Neuronal stem cell (in vitro differentiated cells): Measurements from ENCODE around the gene GTF3C1.

Experiments used
- DNase-seq: peaks from one replicate; pipeline ENCODE4 v3.0.0-alpha.2; 2013; ENCODE audit warnings: low spot score
- H2AFZ ChIP-seq: one replicate; pipeline ENCODE4 v1.6.1; 2013; ENCODE audit warnings: mild to moderate bottlenecking, low read length, inconsistent platforms
- H2AK5ac ChIP-seq: 2 replicates; pipeline ENCODE4 v1.6.1; 2013; ENCODE audit warnings: low read depth, mild to moderate bottlenecking, inconsistent platforms, low read length, moderate library complexity, mixed read lengths
- H2BK120ac ChIP-seq: 2 replicates; pipeline ENCODE4 v1.6.1; 2013; ENCODE audit warnings: low read depth, mild to moderate bottlenecking, inconsistent platforms, low read length, moderate library complexity, mixed read lengths
- H2BK12ac ChIP-seq: one replicate; pipeline ENCODE4 v1.6.1; 2013; ENCODE audit warnings: low read length, inconsistent platforms
- H2BK15ac ChIP-seq: 2 replicates; pipeline ENCODE4 v1.6.1; 2013; ENCODE audit warnings: mild to moderate bottlenecking, low read length, inconsistent platforms, mixed read lengths
- H2BK5ac ChIP-seq: one replicate; pipeline ENCODE4 v1.6.1; 2013; ENCODE audit warnings: inconsistent platforms, mild to moderate bottlenecking, low read length, moderate library complexity
- H3K14ac ChIP-seq: one replicate; pipeline ENCODE4 v1.6.1; 2013; ENCODE audit warnings: low read length, inconsistent platforms
- H3K18ac ChIP-seq: 2 replicates; pipeline ENCODE4 v1.6.1; 2013; ENCODE audit warnings: low read length, inconsistent platforms
- H3K23ac ChIP-seq: 2 replicates; pipeline ENCODE4 v1.6.1; 2013; ENCODE audit warnings: low read depth, mild to moderate bottlenecking, mixed read lengths, low read length, inconsistent platforms; ENCODE audit not compliant: poor library complexity
- H3K27ac ChIP-seq: replicated peaks from 3 replicates; pipeline ENCODE4 v1.5.1; 2013; ENCODE audit warnings: low read length, inconsistent platforms
- H3K27me3 ChIP-seq, 3 experiments: 2 replicates each; pipeline ENCODE4 v1.6.1; 2013; ENCODE audit warnings: low read length in 3 of 3, mild to moderate bottlenecking in 2 of 3, inconsistent platforms in 1 of 3, low read depth in 1 of 3, mixed read lengths in 1 of 3, moderate library complexity in 1 of 3; ENCODE audit not compliant: control insufficient read depth in 3 of 3, insufficient read depth in 3 of 3
- H3K36me3 ChIP-seq, 2 donors: replicated peaks in 1 of 2; 2 replicates each; pipeline ENCODE4 v1.6.1; 2013; ENCODE audit warnings: low read length in 2 of 2; ENCODE audit not compliant: control insufficient read depth in 2 of 2, insufficient read depth in 2 of 2
- H3K4ac ChIP-seq: 2 replicates; pipeline ENCODE4 v1.6.1; 2013; ENCODE audit warnings: inconsistent platforms, mild to moderate bottlenecking, low read length, moderate library complexity
- H3K4me1 ChIP-seq, 2 donors: 1 replicate in 1 of 2; 2 replicates in 1 of 2; pipeline ENCODE4 v1.6.1; 2013; ENCODE audit warnings: low read length in 2 of 2, low read depth in 1 of 2; ENCODE audit not compliant: control insufficient read depth in 2 of 2, insufficient read depth in 1 of 2
- H3K4me2 ChIP-seq: one replicate; pipeline ENCODE4 v1.6.1; 2013; ENCODE audit warnings: mild to moderate bottlenecking, low read length, inconsistent platforms; ENCODE audit not compliant: insufficient read depth, poor library complexity, severe bottlenecking
- H3K4me3 ChIP-seq, 2 donors: 2 replicates each; pipeline ENCODE4 v1.5.1; 2013; ENCODE audit warnings: low read length in 2 of 2, mild to moderate bottlenecking in 2 of 2, inconsistent platforms in 1 of 2, moderate library complexity in 1 of 2
- H3K79me1 ChIP-seq: one replicate; pipeline ENCODE4 v1.6.1; 2013; ENCODE audit warnings: low read depth, mild to moderate bottlenecking, inconsistent platforms, low read length, moderate library complexity
- H3K9ac ChIP-seq: one replicate; pipeline ENCODE4 v1.6.1; 2013; ENCODE audit warnings: mild to moderate bottlenecking, low read depth, low read length, inconsistent platforms; ENCODE audit not compliant: poor library complexity
- H3K9me3 ChIP-seq, 2 donors: replicated peaks in 1 of 2; 2 replicates each; pipeline versions ENCODE3 to v1.6.1; 2013; ENCODE audit warnings: low read length in 2 of 2, mild to moderate bottlenecking in 2 of 2, inconsistent platforms in 1 of 2, low read depth in 1 of 2, mixed read lengths in 1 of 2, moderate library complexity in 1 of 2; ENCODE audit not compliant: control insufficient read depth in 2 of 2, insufficient read depth in 1 of 2
- H4K8ac ChIP-seq: one replicate; pipeline ENCODE4 v1.6.1; 2013; ENCODE audit warnings: low read depth, mild to moderate bottlenecking, inconsistent platforms, low read length, moderate library complexity
- H4K91ac ChIP-seq: one replicate; pipeline ENCODE4 v1.6.1; 2013; ENCODE audit warnings: low read length, low read depth, mild to moderate bottlenecking, inconsistent platforms; ENCODE audit not compliant: poor library complexity
- WGBS, 2 donors: extraction: QIAGEN DNeasy Blood & Tissue Kit; methylation state at CpG; one replicate each; pipeline ENCODE4 v1.1.7; 2013; ENCODE audit warnings: missing lambda C conversion rate in 2 of 2, mixed read lengths in 1 of 2; ENCODE audit not compliant: insufficient read length in 2 of 2, insufficient replicate concordance in 1 of 2; ENCODE audit errors: extremely low coverage in 2 of 2; 5-methylcytosine and 5-hydroxymethylcytosine counted together

GTF3C1 gene

DNA sequence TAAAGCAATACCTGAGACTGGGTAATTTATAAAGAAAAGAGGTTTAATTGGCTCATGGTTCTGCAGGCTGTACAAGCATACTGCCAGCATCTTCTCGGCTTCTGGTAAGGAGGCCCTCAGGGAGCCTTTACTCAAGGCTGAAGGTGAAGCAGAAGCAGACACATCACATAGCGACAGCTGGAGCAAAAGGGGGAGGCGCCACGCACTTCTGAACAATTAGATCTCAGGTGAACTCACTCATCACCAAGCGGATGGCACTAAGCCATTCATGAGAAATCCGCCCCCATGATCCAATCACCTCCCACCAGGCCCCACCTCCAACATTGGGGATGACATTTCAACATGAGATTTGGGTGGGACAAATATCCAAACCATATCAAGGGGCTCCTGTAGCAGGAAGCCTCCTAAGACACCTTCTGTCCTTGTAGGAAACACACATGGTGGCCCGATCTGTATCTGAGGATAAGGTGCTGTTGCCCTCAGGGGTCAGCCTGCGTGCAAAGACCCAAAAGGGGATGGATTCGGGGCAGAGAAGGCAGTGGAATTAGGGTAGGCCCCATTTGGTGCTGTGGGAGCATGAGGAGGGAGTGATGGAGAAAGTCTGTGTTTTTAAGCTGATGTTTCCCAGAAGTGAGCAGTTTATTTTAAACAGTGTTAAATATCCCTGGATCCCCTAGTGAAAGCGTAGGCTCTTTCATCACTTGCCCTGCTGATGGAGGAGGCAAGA lies 124.8 kb downstream of the GTF3C1 start:
- H3K9ac ChIP-seq = no peak overlapping the region
- no peaks in the 10 kb centered on the region for H3K27me3 ChIP-seq
- H3K14ac ChIP-seq = no peak overlapping the region
- H3K27ac ChIP-seq = no peak overlapping the region
- DNase-seq = no peak
- no CpG with 5 or more reads among the region's 10 CpGs for WGBS, 2 donors
- H3K4me1 ChIP-seq = no peaks in the 10 kb centered on the region
- no peak overlapping the region for H2BK12ac ChIP-seq
- H3K9me3 ChIP-seq = peaks cover 0 to 5% of the 10 kb centered on the region in 2 donors
- H3K79me1 ChIP-seq = no peaks in the 10 kb centered on the region
- no peak overlapping the region for H2AK5ac ChIP-seq
- no peak overlapping the region for H3K18ac ChIP-seq
- H2BK5ac ChIP-seq = no peak overlapping the region
- H3K4ac ChIP-seq = no peak overlapping the region
- H3K4me3 ChIP-seq = no peak overlapping the region
- no peak overlapping the region for H3K4me2 ChIP-seq
- H3K36me3 ChIP-seq = no peaks in the 10 kb centered on the region
- no peak overlapping the region for H2BK15ac ChIP-seq
- no peak overlapping the region for H4K91ac ChIP-seq
- no peak overlapping the region for H3K23ac ChIP-seq
- no peak overlapping the region for H4K8ac ChIP-seq
- no peak overlapping the region for H2BK120ac ChIP-seq
- no peak overlapping the region for H2AFZ ChIP-seq

DNA sequence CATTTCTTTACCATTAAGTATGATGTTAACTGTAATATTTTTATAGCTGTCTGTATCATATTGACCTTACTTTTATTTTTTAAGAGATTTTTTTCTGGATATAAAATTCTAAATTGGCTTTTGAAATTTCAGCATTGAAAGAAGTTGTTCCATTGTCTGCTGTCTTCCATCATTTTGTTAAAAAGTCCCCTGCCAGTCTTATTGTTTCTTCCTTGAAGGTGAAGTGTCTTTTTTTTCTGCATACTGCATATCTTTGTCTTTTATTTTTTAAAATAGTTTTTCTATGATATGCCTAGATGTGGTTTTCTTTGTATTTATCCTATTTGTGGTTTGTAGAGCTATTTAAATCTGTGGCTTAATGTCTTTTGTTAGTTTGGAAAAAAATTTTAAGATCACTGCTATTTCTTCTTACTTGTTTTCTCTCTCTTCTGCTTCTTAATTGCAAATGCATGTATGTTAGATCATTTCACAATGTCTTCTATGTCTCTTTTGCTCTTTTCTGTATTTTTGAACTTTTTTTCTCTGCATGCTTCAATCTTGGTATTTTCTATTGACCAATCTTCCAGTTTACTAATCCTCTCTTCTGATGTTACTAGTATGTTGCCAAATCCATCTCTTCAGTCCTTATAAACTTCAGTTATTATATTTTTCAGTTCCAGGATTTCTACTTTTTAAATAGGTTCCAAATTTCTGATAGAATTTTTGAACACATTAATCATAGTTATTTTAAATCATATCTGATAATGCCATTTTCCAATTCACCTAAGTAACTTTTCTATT lies 127.6 kb downstream of the GTF3C1 start:
- H4K91ac ChIP-seq = no peak overlapping the region
- H3K9me3 ChIP-seq = peaks cover 0 to 5% of the 10 kb centered on the region in 2 donors
- H3K27ac ChIP-seq = no peak overlapping the region
- H3K9ac ChIP-seq = no peak overlapping the region
- H3K36me3 ChIP-seq = no peaks in the 10 kb centered on the region
- no peaks in the 10 kb centered on the region for H3K79me1 ChIP-seq
- H2BK120ac ChIP-seq = no peak overlapping the region
- H3K23ac ChIP-seq = no peak overlapping the region
- H2BK5ac ChIP-seq = no peak overlapping the region
- H3K18ac ChIP-seq = no peak overlapping the region
- no peaks in the 10 kb centered on the region for H3K27me3 ChIP-seq
- H2BK12ac ChIP-seq = no peak overlapping the region
- no peaks in the 10 kb centered on the region for H3K4me1 ChIP-seq
- no peak for DNase-seq
- no peak overlapping the region for H3K14ac ChIP-seq
- no peak overlapping the region for H3K4me3 ChIP-seq
- no peak overlapping the region for H3K4ac ChIP-seq
- no peak overlapping the region for H2AFZ ChIP-seq
- H2AK5ac ChIP-seq = no peak overlapping the region
- H4K8ac ChIP-seq = no peak overlapping the region
- H3K4me2 ChIP-seq = no peak overlapping the region
- no peak overlapping the region for H2BK15ac ChIP-seq

DNA sequence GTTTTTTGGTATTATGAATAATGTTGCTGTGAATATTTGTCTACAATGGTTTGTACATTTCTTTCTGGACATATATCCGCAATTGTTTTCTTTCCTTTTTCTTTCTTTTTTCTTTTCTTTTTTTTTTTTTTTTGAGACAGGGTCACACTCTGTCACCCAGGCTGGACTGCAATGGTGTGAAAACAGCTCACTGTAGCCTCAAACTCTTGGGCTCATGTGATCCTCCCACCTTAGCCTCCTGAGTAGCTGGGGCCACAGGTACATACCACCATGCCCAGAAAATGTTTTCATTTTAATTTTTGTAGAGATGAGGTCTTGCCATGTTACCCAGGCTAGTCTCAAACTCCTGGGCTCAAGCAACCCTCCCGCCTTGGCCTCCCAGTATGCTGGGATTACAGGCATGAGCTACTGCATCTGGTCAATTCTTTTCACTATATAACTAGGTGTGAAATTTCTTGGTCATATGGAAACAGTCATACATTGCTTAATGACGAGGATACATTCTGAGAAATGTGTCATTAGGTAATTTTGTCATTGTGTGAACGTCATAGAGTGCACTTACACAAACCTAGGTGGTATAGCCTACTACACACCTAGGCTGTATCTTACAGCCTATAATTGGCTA lies 132.6 kb downstream of the GTF3C1 start:
- H3K36me3 ChIP-seq = no peaks in the 10 kb centered on the region
- H3K4me3 ChIP-seq = no peak overlapping the region
- DNase-seq = no peak
- H3K27ac ChIP-seq = no peak overlapping the region
- H3K4me1 ChIP-seq = peaks cover 0 to 2% of the 10 kb centered on the region in 2 donors
- H3K23ac ChIP-seq = no peak overlapping the region
- H3K79me1 ChIP-seq = no peaks in the 10 kb centered on the region
- no peak overlapping the region for H4K91ac ChIP-seq
- no peak overlapping the region for H2BK120ac ChIP-seq
- H3K9me3 ChIP-seq = peaks cover 0 to 9% of the 10 kb centered on the region in 2 donors
- H2BK5ac ChIP-seq = no peak overlapping the region
- H2AFZ ChIP-seq = no peak overlapping the region
- WGBS, 2 donors = no CpG with 5 or more reads among the region's 4 CpGs
- no peak overlapping the region for H2AK5ac ChIP-seq
- H2BK12ac ChIP-seq = no peak overlapping the region
- no peak overlapping the region for H3K4ac ChIP-seq
- no peaks in the 10 kb centered on the region for H3K27me3 ChIP-seq
- H2BK15ac ChIP-seq = no peak overlapping the region
- no peak overlapping the region for H3K18ac ChIP-seq
- H3K14ac ChIP-seq = no peak overlapping the region
- no peak overlapping the region for H4K8ac ChIP-seq
- no peak overlapping the region for H3K9ac ChIP-seq
- no peak overlapping the region for H3K4me2 ChIP-seq

DNA sequence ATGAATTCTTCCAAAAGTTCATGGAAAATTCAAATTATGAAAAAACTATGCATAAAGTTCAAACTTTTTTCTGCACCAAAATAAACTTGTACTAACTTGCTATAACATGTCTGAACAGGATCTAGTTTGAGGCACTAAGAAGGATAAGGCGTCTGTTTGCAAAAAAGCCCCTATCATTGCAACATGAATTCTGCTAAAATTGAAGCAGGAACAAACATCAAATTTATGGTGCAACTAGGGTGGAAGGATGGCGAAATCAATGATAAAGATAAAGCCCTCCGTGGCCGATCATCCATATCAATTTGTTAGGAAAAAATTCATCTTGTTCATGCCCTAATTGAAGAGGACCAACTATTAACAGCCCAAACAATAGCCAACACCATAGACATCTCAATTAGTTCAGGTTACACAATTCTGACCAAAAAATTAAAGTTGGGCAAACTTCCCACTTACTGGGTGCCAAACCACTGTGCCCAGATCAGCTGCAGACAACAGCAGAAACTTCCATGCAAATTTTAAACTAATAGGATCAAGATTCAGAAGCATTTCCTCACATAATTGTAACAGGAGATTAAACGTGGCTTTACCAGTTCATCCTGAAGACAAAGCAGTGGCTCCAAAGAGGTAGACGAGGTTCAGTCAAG lies 134.8 kb downstream of the GTF3C1 start:
- Histone ChIP-seq H3K4me2 (no peak overlapping the region), H2BK15ac (no peak overlapping the region), H4K8ac (no peak overlapping the region), H3K79me1 (no peaks in the 10 kb centered on the region), H3K4ac (no peak overlapping the region), H2BK5ac (no peak overlapping the region), H4K91ac (no peak overlapping the region), H3K14ac (no peak overlapping the region), H2AFZ (peak overlapping the region; percentile 20), H3K9ac (no peak overlapping the region), H3K27ac (no peak overlapping the region), H3K23ac (no peak overlapping the region), H2BK120ac (no peak overlapping the region), H3K18ac (no peak overlapping the region), H3K4me1 (peaks cover 0 to 2% of the 10 kb centered on the region in 2 donors), H3K36me3 (no peaks in the 10 kb centered on the region), H2AK5ac (no peak overlapping the region), H3K4me3 (no peak overlapping the region), H3K27me3 (no peaks in the 10 kb centered on the region), H3K9me3 (peaks cover 0 to 5% of the 10 kb centered on the region in 2 donors), H2BK12ac (no peak overlapping the region)
- no CpG with 5 or more reads among the region's 6 CpGs for WGBS, 2 donors
- no peak for DNase-seq
